Motor neuron (in vitro differentiated cells): Measurements from ENCODE around the gene PCED1B. TPM values are rescaled to one million over a fixed set of nuclear protein-coding genes. Genes with fewer than 3 reads are reported as not detected.

Source experiments
- ATAC-seq, 8 experiments: fragments of 200-7000 bp; cut with Tn5 transposase; replicated peaks in 6 of 8; 2 replicates each; pipeline ENCODE4 v1.8.0; 2021; ENCODE audit warnings: mild to moderate bottlenecking in 8 of 8, moderate library complexity in 8 of 8
- H3K27ac ChIP-seq, 2 donors: fragments of 250-450 bp; sonication (Bioruptor Pico); 2 replicates each; pipeline ENCODE4 v1.9.0; 2021; ENCODE audit warnings: antibody characterized with exemption in 2 of 2, mild to moderate bottlenecking in 2 of 2, moderate library complexity in 1 of 2
- H3K4me1 ChIP-seq, 2 donors: fragments of 250-450 bp; sonication (Bioruptor Pico); replicated peaks in 1 of 2; 2 replicates each; pipeline ENCODE4 v1.6.1; 2021; ENCODE audit warnings: antibody characterized with exemption in 2 of 2, mild to moderate bottlenecking in 2 of 2, moderate library complexity in 1 of 2
- H3K4me3 ChIP-seq, 5 donors: fragments of 250-450 bp; sonication (Bioruptor Pico); 2 replicates each; pipeline ENCODE4 v1.9.0; 2021; ENCODE audit warnings: antibody characterized with exemption in 5 of 5, mild to moderate bottlenecking in 5 of 5, moderate library complexity in 4 of 5
- WGBS, 10 experiments: fragments of 450-650 bp; shearing (Covaris generic); methylation state at CpG; one replicate each; pipeline ENCODE4 v1.0.0; 2022; 5-methylcytosine and 5-hydroxymethylcytosine counted together
- in situ Hi-C, 9 experiments: fragments of 400-800 bp; cut with MboI; loops; one replicate each; pipeline ENCODE4 v1.15.0; 2021; ENCODE audit warnings: low sequenced_read_pairs in 9 of 9, low pct_unique_long_range_greater_than_20kb in 2 of 9; ENCODE audit not compliant: unreplicated experiment in 9 of 9
- total RNA-seq, 8 experiments: library from RNA; unstranded; fragments of 300-600 nt; gene quantifications; 2 replicates each; pipeline versions ENCODE4 v1.2.3 to v1.2.4, GENCODE V29; 2022

PCED1B gene
- total RNA-seq, 8 experiments from 2014 or later, result 0.05 to 7.5 (median 0.61) TPM

DNA sequence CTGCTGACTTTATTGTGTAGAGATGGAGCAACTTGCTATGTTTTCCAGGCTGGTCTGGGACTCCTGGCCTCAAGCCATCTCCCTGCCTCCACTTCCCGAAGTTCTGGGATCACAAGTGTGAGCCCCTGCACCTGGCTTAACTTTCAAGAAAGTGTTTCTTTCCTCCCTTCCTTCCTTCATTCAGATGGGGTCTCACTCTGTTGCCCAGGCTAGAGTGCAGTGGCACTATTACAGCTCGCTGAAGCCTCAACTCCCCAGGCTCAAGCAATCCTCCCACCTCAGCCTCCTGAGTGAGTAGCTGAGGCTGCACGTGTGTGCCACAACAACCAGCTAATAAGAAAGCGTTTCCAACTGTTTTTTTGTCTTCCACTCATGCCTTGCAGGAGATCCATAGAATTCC lies 186.0 kb downstream of the PCED1B start:
- ATAC-seq, result no peak
- in situ Hi-C loops, result no loop called here
- no peak overlapping the region for H3K4me3 ChIP-seq
- 40 to 93% (median 80%) methylated on average over 1 to 4 of the region's 4 CpGs; no CpG with 5 or more reads in 5 of the 10 experiments for WGBS, 10 experiments
- no peak overlapping the region for H3K27ac ChIP-seq
- H3K4me1 ChIP-seq, result no peaks in the 10 kb centered on the region

DNA sequence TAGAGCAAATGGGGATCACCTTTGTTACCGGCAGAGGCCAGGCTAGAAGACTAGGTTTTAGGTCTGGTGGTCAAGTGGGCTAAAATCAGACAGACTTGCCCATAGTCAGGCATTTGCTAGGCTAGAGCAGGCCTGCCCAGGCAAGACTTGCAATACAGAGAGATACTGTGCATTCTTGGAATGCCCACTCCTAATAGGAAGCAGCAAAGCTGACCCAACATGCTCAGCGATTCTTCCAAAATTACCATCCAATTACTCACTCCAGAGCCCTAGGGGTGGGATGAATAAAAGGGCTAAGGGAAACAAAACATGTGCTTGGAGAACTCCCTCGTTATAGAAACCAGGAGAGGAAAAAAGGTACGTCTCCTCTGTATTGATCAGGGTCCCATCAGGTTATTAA lies 188.2 kb downstream of the PCED1B start:
- 40 to 100% (median 76%) methylated on average over 1 to 4 of the region's 4 CpGs; no CpG with 5 or more reads in 5 of the 10 experiments for WGBS, 10 experiments
- in situ Hi-C loops, result no loop called here
- Histone ChIP-seq H3K4me1 (no peaks in the 10 kb centered on the region), H3K27ac (no peak overlapping the region), H3K4me3 (no peak overlapping the region)
- peak in 2 of 8 experiments; percentile 21 to 50 for ATAC-seq

DNA sequence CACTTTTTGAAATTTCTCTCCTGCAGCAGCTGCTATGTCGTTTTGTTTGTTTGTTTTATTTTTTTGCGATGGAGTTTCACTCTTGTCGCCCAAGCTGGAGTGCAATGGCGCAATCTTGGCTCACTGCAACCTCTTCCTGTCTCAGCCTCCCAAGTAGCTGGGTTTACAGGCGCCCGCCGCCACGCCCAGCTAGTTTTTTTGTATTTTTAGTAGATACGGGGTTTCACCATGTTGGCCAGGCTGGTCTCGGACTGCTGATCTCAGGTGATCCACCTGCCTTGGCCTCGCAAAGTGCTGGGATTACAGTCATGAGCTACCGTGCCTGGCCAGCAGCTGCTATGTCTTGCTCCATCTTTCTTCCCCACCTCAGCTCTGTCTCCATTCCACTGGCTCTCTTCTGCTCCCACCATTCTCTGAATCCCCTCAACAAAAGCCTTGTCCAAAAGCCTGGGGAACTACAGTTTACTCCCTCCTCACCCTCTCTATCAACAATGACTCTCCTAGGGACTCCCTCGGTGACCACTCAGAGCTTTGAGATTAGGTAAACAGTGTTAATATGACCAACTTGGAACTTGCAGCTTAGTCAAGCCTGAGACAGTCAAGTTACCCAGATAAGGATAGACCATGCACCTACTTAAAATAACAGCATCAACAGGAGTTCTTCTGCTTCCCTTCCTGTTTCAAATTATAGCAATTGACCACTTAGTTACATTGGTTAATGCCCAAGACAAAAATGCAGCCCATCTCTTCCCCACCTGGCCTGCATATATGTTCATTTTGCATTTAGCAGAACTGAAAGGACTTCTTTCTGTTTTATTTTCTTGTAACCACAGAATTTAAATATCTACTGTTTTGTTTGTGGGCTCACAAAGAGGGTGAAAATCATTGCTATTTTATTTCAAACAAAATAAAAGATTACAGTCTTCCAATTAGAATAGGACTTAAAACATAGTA lies 189.4 kb downstream of the PCED1B start:
- no peak overlapping the region for H3K27ac ChIP-seq
- H3K4me3 ChIP-seq, result no peak overlapping the region
- WGBS, 10 experiments, result 69 to 100% (median 93%) methylated on average over 3 to 13 of the region's 13 CpGs; no CpG with 5 or more reads in 1 of the 10 experiments

DNA sequence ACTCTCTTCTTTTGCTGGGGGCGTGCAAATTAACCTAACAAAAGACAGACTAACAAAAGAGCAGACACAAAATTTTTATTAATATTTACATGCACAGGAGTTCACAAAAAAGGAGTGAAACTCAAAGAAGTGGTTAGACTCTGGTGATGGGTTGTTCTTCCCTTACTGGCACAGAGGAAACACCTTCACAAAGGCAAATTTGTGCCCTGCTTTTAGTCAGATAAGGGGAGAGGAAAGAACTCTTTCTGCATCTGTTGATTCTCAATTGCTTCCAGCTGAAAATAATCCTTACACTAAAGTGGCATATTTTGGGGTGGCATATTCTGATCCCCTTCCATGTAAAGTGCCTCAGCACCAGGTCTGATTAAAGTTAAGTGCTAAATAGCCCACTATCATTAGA lies 190.5 kb downstream of the PCED1B start:
- WGBS, 10 experiments, result 0 to 100% (median 50%) methylated on average over 1 of the region's 1 CpG; no CpG with 5 or more reads in 7 of the 10 experiments
- ATAC-seq, result no peak
- H3K4me3 ChIP-seq, result no peak overlapping the region
- in situ Hi-C loops, result no loop called here
- no peak overlapping the region for H3K27ac ChIP-seq
- no peaks in the 10 kb centered on the region for H3K4me1 ChIP-seq

More for the DNA sequence above, 189.4 kb downstream of the PCED1B start:
- in situ Hi-C loops, result no loop called here
- no peaks in the 10 kb centered on the region for H3K4me1 ChIP-seq
- no peak for ATAC-seq

DNA sequence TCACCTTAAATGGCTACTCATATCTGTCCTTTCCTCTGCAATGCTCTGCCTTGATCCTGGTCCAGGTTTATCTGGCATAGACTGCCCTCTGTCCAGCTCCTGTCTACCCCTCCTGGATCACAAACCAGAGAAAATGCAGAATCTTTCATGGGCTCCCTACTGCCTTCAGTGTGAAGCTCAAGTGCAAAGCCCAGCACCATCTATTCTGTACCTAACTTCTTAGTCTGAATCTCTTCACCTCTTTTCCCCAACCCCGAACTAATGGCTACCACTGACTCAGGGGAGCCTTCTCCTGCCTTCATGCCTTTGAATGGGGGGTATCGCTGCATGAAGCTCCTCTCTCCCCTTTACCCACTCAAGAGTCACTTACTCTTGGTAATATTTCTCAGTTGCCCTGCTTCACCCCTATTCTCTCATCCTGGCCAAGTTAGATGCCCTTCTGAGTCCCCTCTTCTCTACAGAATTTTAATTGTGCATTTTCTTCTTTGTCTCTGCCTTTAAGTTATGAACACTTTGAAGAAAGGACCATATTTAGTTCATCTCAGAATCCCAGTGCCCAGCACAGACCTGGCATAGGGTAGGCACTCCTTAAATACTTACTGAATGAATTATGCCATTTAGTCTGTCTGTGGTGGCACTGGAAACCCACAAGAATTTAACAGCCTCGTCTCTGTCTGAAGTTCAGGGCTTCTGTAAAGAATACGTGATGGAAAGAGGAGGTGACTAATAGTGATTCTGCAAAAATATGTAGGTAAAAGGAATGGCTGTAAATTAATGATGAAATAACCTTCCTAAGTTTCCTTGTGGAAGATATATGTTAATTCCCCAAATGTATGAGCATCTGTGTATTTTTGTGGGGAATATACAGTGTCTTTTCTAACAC lies 191.6 kb downstream of the PCED1B start:
- Histone ChIP-seq H3K4me3 (no peak overlapping the region), H3K4me1 (no peaks in the 10 kb centered on the region), H3K27ac (no peak overlapping the region)
- ATAC-seq, result peak in 1 of 8 experiments; percentile 65
- in situ Hi-C loops, result no loop called here
- WGBS, 10 experiments, result 50 to 100% (median 71%) methylated on average over 1 to 4 of the region's 4 CpGs; no CpG with 5 or more reads in 2 of the 10 experiments

DNA sequence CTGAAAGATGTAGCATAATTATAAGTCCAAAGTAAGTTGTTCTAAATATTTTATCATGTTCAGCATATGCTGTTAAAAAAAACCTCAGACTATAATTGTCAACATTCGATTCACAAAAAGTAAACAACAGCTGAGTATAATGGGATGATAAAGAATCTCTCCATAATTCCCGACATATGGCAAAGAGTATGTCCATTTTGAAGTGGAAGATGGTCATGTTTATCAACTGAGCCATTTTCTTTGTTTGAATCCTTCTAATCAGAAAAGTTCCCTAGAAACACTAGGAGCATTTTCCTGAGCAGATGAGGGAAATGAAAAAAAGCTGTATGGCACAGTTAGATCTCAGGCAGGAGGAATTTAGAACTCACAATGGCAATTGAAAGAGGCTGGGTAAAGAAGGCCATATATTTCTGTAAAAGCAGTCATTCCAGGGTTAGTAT lies 192.4 kb downstream of the PCED1B start:
- 0 to 100% (median 78%) methylated on average over 1 to 2 of the region's 2 CpGs for WGBS, 10 experiments
- Histone ChIP-seq H3K27ac (no peak overlapping the region), H3K4me1 (no peaks in the 10 kb centered on the region), H3K4me3 (no peak overlapping the region)
- ATAC-seq, result peak in 1 of 8 experiments; percentile 31
- in situ Hi-C loops, result no loop called here

DNA sequence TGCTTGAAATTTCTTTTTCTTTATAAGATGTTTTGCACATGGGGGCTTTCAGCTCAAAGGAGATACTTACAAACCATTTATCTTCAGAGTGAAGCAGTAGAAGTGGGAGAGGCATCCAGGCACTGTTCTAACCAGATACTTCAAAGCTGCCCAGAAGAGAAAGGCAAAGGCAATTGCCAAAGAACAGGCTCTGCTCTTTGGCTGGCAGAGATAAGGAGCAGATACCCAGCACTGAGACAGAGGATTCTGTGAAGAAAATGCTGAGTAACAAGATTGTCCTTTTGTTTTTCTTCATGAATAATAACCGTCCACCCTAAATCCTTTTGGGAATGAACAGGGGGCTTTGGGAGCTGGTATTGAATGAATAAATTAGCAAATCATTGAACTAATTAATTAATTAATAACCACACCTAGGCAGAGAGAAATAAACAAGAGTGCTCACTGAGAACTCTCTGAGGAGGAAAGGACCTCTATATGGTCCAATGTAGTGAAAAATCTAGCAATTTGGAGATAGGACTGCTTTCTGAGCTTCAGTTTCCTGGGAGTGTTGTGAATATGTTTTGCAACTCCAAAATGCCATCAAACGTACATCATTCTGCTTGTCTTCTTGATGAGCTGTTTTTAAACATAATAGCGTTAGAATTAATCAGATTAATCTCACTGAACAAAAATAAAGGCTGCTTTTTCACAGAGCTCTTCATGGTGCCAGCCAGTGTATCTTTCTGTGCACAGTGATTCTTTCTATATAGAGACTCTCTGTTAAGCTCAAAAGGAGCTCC lies 193.2 kb downstream of the PCED1B start:
- WGBS, 10 experiments, result 22 to 100% (median 67%) methylated on average over 1 to 3 of the region's 3 CpGs; no CpG with 5 or more reads in 1 of the 10 experiments
- H3K4me3 ChIP-seq, result no peak overlapping the region
- no peaks in the 10 kb centered on the region for H3K4me1 ChIP-seq
- in situ Hi-C loops, result no loop called here
- peak in 1 of 8 experiments; percentile 21 for ATAC-seq
- H3K27ac ChIP-seq, result no peak overlapping the region

DNA sequence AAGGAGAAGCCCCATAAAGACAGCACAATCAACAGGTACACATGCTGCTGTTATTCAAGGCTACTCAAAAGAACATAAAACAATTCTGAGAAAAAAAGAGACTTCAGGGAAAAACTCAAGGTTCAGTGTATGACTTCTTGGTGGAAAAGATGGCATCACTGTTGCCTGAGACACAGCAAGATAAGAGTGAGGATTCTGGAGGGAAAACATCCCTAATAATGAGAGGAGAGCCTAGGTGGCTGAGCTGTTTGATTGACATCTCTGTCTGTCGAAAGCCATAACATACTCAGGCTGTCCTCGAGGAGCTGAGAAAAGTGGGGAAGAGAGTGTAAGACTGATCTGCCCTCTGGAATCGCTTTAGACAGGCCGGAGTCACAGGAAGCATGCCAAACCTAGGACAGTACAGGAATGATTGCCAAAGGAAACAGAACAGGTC lies 193.8 kb downstream of the PCED1B start:
- H3K4me1 ChIP-seq, result no peaks in the 10 kb centered on the region
- no peak overlapping the region for H3K27ac ChIP-seq
- no peak overlapping the region for H3K4me3 ChIP-seq
- 67 to 100% (median 88%) methylated on average over 1 to 4 of the region's 4 CpGs for WGBS, 10 experiments
- no peak for ATAC-seq
- in situ Hi-C loops, result no loop called here

DNA sequence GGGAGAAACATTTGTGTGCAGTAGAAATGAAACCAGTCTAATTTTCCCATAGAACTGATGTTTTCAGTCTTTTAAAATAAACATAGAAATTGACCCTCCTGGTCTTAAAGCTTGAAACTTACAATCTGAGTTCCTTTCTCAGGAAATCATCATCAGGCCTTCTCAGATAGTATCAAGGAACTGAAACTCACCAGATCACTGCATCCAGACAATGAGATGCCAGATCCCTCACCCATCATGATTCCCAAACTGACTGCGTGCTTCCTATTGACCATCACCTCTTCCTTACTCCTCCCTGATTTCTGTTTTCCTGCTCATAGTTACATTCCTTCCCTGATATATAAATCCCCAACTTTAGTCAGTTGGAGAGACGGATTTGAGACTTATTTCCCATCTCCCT lies 195.3 kb downstream of the PCED1B start:
- in situ Hi-C loops, result no loop called here
- no peak for ATAC-seq
- 60 to 100% (median 84%) methylated on average over 1 to 2 of the region's 2 CpGs; no CpG with 5 or more reads in 2 of the 10 experiments for WGBS, 10 experiments
- H3K4me1 ChIP-seq, result no peaks in the 10 kb centered on the region
- no peak overlapping the region for H3K4me3 ChIP-seq
- no peak overlapping the region for H3K27ac ChIP-seq

DNA sequence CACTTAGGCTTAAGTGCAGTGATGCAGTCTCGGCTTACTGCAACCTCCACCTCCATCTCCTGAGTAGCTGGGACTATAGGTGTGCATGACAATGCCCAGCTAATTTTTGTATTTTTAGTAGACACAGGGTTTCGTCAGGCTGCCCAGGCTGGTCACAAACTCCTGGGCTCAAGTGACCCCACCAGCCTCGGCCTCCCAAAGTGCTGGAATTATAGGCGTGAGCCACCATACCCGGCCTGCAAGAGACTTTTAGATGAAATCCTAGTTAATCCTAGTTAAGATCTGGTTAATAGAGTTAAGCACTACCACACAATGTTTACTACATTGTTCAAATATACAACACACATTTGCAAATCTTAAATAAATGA lies 196.8 kb downstream of the PCED1B start:
- H3K4me1 ChIP-seq, result no peaks in the 10 kb centered on the region
- 78 to 100% (median 85%) methylated on average over 1 to 5 of the region's 5 CpGs; no CpG with 5 or more reads in 3 of the 10 experiments for WGBS, 10 experiments
- no peak overlapping the region for H3K4me3 ChIP-seq
- H3K27ac ChIP-seq, result no peak overlapping the region
- ATAC-seq, result no peak
- in situ Hi-C loops, result no loop called here

DNA sequence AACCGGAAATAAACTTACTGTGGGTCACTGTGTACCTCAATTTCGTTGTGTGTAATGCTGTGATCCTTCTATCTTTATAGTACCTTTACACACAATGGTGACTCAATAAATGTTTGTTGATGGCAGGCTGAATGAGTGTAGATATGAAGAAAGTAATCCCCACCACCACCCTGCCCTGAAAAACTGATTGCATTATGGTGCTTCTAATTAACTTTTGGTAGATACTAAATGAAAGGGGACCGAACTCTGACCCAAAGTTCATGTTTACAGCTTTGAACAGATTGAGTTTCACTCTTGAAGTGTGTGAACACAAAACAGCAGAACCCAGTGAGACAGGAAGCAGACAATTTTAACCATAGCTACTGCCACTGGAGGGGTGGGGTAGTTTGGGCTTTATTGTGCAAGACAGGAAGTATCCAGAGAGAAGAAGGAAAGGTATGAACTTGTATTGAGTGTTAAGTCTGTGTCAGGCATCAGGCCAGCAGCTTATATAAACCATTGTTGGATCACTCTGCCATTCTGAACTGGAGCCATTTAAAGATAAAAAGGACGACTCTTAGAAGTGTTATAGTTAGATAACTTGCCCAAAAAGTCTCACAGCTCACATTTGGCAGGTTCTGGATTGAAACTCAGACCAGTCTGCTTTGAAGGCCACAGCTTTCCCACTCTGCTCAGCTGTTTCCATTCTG lies 197.3 kb downstream of the PCED1B start:
- no peak overlapping the region for H3K27ac ChIP-seq
- ATAC-seq, result peak in 2 of 8 experiments; percentile 29 to 32
- in situ Hi-C loops, result no loop called here
- H3K4me3 ChIP-seq, result no peak overlapping the region
- 50 to 100% (median 84%) methylated on average over 1 to 4 of the region's 4 CpGs; no CpG with 5 or more reads in 1 of the 10 experiments for WGBS, 10 experiments
- no peaks in the 10 kb centered on the region for H3K4me1 ChIP-seq

DNA sequence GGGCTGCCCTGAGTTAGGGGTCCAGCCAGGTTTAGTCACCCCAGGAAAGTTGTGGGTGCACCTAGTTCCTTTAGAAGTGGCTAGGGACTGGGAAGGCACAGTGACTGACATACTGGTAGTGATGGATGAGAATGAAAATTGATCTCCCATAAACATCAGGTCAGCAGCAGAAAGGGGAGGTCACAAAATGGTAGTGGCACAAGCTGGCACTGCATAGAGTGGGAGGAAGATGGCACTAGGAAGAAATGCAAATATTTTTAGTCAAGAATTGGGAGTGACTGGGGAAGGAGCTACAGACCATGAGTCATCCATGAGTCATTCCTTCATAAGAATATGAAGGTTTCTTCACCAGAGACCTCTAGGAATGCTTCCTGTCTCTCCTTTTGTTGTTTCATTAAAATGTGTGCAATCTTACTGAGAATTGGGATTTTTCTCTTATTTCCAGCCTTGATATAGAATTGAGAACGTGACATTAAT lies 198.6 kb downstream of the PCED1B start:
- no peaks in the 10 kb centered on the region for H3K4me1 ChIP-seq
- 0 to 88% (median 50%) methylated on average over 1 of the region's 1 CpG; no CpG with 5 or more reads in 1 of the 10 experiments for WGBS, 10 experiments
- peak in 4 of 8 experiments; percentile 35 to 96 (median 76) for ATAC-seq

More for the DNA sequence above, 198.6 kb downstream of the PCED1B start:
- Histone ChIP-seq H3K4me3 (no peak overlapping the region), H3K27ac (no peak overlapping the region)
- in situ Hi-C loops, result no loop called here
